ENCODE results near the gene RPP25L.
A peak's percentile ranks its signal among the peaks of the same experiment; 100 is the strongest.

Gene RPP25L

DNA sequence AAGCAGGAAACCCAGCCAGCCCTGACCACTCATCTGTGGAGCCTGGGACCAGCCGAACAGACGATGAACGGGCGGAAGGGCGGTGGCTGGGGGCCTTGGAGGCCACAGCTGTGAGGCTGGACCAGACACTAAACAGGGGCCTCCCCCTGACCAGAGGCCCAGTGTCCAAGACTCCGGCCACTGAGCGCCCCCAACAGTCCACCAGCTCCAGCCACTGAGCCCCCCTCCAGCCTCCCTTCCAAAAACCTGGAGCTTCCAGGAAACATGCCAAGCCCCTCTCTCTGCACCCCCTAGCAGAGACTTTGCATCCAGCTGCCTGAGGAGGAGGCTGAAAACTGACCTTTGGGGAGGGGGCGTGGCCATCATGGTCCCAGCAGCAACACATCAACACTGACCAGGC lies 45.6 kb downstream of the RPP25L start:
- DNase-seq (ENCODE audit: low read depth): no peak
- no peak for TF ChIP-seq CTCF (IDR thresholded peaks at IDR 0.05; ENCODE audit: insufficient read depth, low read depth, low read length, missing control alignments)
- no peak overlapping the region for H3K4me3 ChIP-seq (ENCODE audit: low read length)

GRCh38 chr9:34565856-34566255 lies 46.0 kb downstream of the RPP25L start:
- TF ChIP-seq CTCF (IDR thresholded peaks at IDR 0.05; ENCODE audit: insufficient read depth, low read depth, low read length, missing control alignments): no peak
- DNase-seq (ENCODE audit: low read depth): no peak
- no peak overlapping the region for H3K4me3 ChIP-seq (ENCODE audit: low read length)

DNA sequence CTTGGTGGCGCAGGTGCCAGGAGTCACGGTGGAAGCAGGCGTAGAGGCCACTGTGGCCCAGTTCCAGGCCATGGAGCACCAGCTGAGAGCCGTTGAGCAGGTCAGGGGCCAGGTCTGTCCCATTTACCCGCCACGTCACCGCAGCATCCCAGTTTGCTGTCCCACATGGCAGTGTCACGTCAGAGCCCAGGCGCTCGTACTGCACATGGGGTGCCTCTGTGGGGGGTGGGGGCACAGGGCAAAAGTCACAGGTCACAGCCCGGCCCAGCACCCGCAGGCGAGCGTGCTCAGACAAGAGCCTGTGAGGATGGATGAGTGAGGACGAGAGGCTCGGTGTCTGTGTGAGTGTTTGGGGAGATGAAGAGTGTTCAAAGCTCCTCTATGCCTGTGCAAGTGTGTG lies 47.3 kb downstream of the RPP25L start:
- no peak overlapping the region for H3K4me3 ChIP-seq (ENCODE audit: low read length)
- DNase-seq (ENCODE audit: low read depth): no peak
- TF ChIP-seq CTCF (IDR thresholded peaks at IDR 0.05; ENCODE audit: insufficient read depth, low read depth, low read length, missing control alignments): no peak

GRCh38 chr9:34563262-34563661 lies 48.6 kb downstream of the RPP25L start:
- no peak for TF ChIP-seq CTCF (IDR thresholded peaks at IDR 0.05; ENCODE audit: insufficient read depth, low read depth, low read length, missing control alignments)
- H3K4me3 ChIP-seq (ENCODE audit: low read length): no peak overlapping the region
- DNase-seq (ENCODE audit: low read depth): peak; percentile 71

GRCh38 chr9:34562135-34562745 lies 49.7 kb downstream of the RPP25L start:
- peak; percentile 50 for TF ChIP-seq CTCF (IDR thresholded peaks at IDR 0.05; ENCODE audit: insufficient read depth, low read depth, low read length, missing control alignments)
- DNase-seq (ENCODE audit: low read depth): no peak
- no peak overlapping the region for H3K4me3 ChIP-seq (ENCODE audit: low read length)

- no peak for TF ChIP-seq CTCF (IDR thresholded peaks at IDR 0.05; ENCODE audit: insufficient read depth, low read depth, low read length, missing control alignments)
- no peak overlapping the region for H3K4me3 ChIP-seq (ENCODE audit: low read length)
- no peak for DNase-seq (ENCODE audit: low read depth)
Observed at GRCh38 chr9:34560599-34561214, 51.2 kb downstream of the RPP25L start.
